HG03045 (cell line): Measurements from ENCODE around the gene ADGRF1.
"Not testable (repeated sequence)": the region's sequence is repeated elsewhere in the genome, so short reads cannot be mapped to it uniquely, and the experiment has no call there.

Experiments used
- ATAC-seq: cut with Tn5 transposase; IDR thresholded peaks from one replicate; pipeline ENCODE4 v1.9.1; 2021; ENCODE audit warnings: mild to moderate bottlenecking, moderate library complexity; ENCODE audit not compliant: unreplicated experiment

ADGRF1 gene

GRCh38 chr6:47023573-47023972, 18.6 kb downstream of the ADGRF1 start:
- no peak for ATAC-seq

- no peak for ATAC-seq
Measured at GRCh38 chr6:47022191-47022590, 19.9 kb downstream of the ADGRF1 start.

- no peak for ATAC-seq
Measured at GRCh38 chr6:47019941-47020340, 22.2 kb downstream of the ADGRF1 start.

- no peak for ATAC-seq
Measured at GRCh38 chr6:47016909-47017308, 25.2 kb downstream of the ADGRF1 start.

GRCh38 chr6:47016261-47016660, 25.9 kb downstream of the ADGRF1 start:
- ATAC-seq = no peak

GRCh38 chr6:47014401-47014800, 27.7 kb downstream of the ADGRF1 start:
- no peak for ATAC-seq

- no peak for ATAC-seq
Measured at GRCh38 chr6:47009583-47009982, 32.5 kb downstream of the ADGRF1 start.

GRCh38 chr6:47008397-47008763, 33.8 kb downstream of the ADGRF1 start:
- ATAC-seq = no peak

- no peak for ATAC-seq
Measured at GRCh38 chr6:47007657-47008396, 34.3 kb downstream of the ADGRF1 start.

- ATAC-seq = no peak
Measured at GRCh38 chr6:47005486-47005885, 36.6 kb downstream of the ADGRF1 start.

- ATAC-seq = no peak
Measured at GRCh38 chr6:47004463-47004862, 37.7 kb downstream of the ADGRF1 start.

- ATAC-seq = no peak
Measured at GRCh38 chr6:47000842-47001241, 41.3 kb downstream of the ADGRF1 start.

GRCh38 chr6:46998436-46999017, 43.6 kb downstream of the ADGRF1 start:
- no peak for ATAC-seq

- ATAC-seq = no peak
Measured at GRCh38 chr6:46997646-46998045, 44.5 kb downstream of the ADGRF1 start.

- ATAC-seq = no peak
Measured at GRCh38 chr6:46996860-46997641, 45.1 kb downstream of the ADGRF1 start.

GRCh38 chr6:46994933-46995332, 47.2 kb downstream of the ADGRF1 start:
- ATAC-seq = no peak

- no peak for ATAC-seq
Measured at GRCh38 chr6:46993846-46994245, 48.3 kb downstream of the ADGRF1 start.

- ATAC-seq = not testable (repeated sequence)
Measured at GRCh38 chr6:46992391-46992790, 49.7 kb downstream of the ADGRF1 start.

GRCh38 chr6:46990818-46991510, 51.2 kb downstream of the ADGRF1 start:
- ATAC-seq = not testable (repeated sequence)

- ATAC-seq = no peak
Measured at GRCh38 chr6:46990031-46990644, 52.0 kb downstream of the ADGRF1 start.

GRCh38 chr6:46989398-46989797, 52.7 kb downstream of the ADGRF1 start:
- ATAC-seq = no peak
